ENCODE measurements around the gene RAB6B.

RAB6B gene

GRCh38 chr3:133895208-133896001 is at the start of gene RAB6B:
TSS of gene RAB6B (minus strand) at chr3:133895882. CDS start at chr3:133895466, 416 bp downstream.
- peak; percentile 33 for DNase-seq

- DNase-seq: no peak
These were observed 49.1 kb upstream of the RAB6B start for GRCh38 chr3:133944641-133945380.

- no peak for DNase-seq
These were observed 48.5 kb upstream of the RAB6B start for GRCh38 chr3:133944181-133944580.

- DNase-seq: no peak
These were observed 48.0 kb upstream of the RAB6B start for GRCh38 chr3:133943639-133944141.

GRCh38 chr3:133943031-133943535 is 47.4 kb upstream of the RAB6B start:
- no peak for DNase-seq

- no peak for DNase-seq
These were observed 45.7 kb upstream of the RAB6B start for GRCh38 chr3:133941415-133941821.

- no peak for DNase-seq
These were observed 44.9 kb upstream of the RAB6B start for GRCh38 chr3:133940536-133940935.

GRCh38 chr3:133939463-133939835 is 43.8 kb upstream of the RAB6B start:
- DNase-seq: no peak

- no peak for DNase-seq
These were observed 43.2 kb upstream of the RAB6B start for GRCh38 chr3:133938770-133939462.

GRCh38 chr3:133937756-133938601 is 42.3 kb upstream of the RAB6B start:
- no peak for DNase-seq

GRCh38 chr3:133937061-133937686 is 41.5 kb upstream of the RAB6B start:
- no peak for DNase-seq

GRCh38 chr3:133935843-133936769 is 40.4 kb upstream of the RAB6B start:
- DNase-seq: no peak

GRCh38 chr3:133934996-133935842 is 39.5 kb upstream of the RAB6B start:
- DNase-seq: no peak

- DNase-seq: no peak
These were observed 38.6 kb upstream of the RAB6B start for GRCh38 chr3:133934073-133934970.

- DNase-seq: no peak
These were observed 37.7 kb upstream of the RAB6B start for GRCh38 chr3:133933097-133934024.

GRCh38 chr3:133932009-133932408 is 36.3 kb upstream of the RAB6B start:
- DNase-seq: no peak

GRCh38 chr3:133931084-133931483 is 35.4 kb upstream of the RAB6B start:
- DNase-seq: no peak
